B cell (primary cell): Measurements from ENCODE around the gene SLC16A6. TPM values are rescaled to one million over a fixed set of nuclear protein-coding genes. Genes with fewer than 3 reads are reported as not detected.
"Not testable (repeated sequence)": the region's sequence is repeated elsewhere in the genome, so short reads cannot be mapped to it uniquely, and the experiment has no call there.

ENCODE experiments used
- ATAC-seq: fragments of 200-7000 bp; cut with Tn5 transposase; one replicate; pipeline ENCODE4 v1.10.0; 2021; ENCODE audit warnings: low read depth, mild to moderate bottlenecking, moderate number of reproducible peaks, moderate library complexity
- CTCF ChIA-PET: fragments of 350-600 bp; sonication (Branson Sonifier 250); formaldehyde crosslinking; loops from one replicate; lab custom pipeline; 2021; ENCODE audit warnings: antibody characterized with exemption, inconsistent platforms; lab: Charles Lee
- POLR2A ChIA-PET: fragments of 350-600 bp; sonication (Branson Sonifier 250); formaldehyde crosslinking; loops from one replicate; lab custom pipeline; 2021; ENCODE audit warnings: antibody characterized with exemption; lab: Charles Lee
- DNase-seq: peaks from one replicate; pipeline ENCODE4 v3.0.0; 2013
- H2AFZ ChIP-seq: 2 replicates; pipeline ENCODE4 v1.6.1; 2012; ENCODE audit warnings: mild to moderate bottlenecking, low read depth, low read length; ENCODE audit not compliant: insufficient read depth, poor library complexity, severe bottlenecking
- H3K27ac ChIP-seq, 2 donors: 1 replicate in 1 of 2; 2 replicates in 1 of 2; pipeline ENCODE4 v1.5.1; 2012 to 2013; ENCODE audit warnings: low read length in 2 of 2, mild to moderate bottlenecking in 2 of 2, moderate library complexity in 1 of 2
- H3K27me3 ChIP-seq, 4 experiments: fragments of 200-600 bp in 1 of 4; sonication (generic) in 1 of 4; replicated peaks in 1 of 4; 1 replicate in 2 of 4; 2 replicates in 2 of 4; pipeline versions ENCODE4 v1.6.1 to v1.7.0; 2013 to 2016; ENCODE audit warnings: low read length in 3 of 4, mild to moderate bottlenecking in 2 of 4, mixed read lengths in 1 of 4, moderate library complexity in 1 of 4; ENCODE audit not compliant: insufficient read depth in 4 of 4, control insufficient read depth in 3 of 4; ENCODE audit errors: control extremely low read depth in 1 of 4
- H3K36me3 ChIP-seq, 2 experiments: replicated peaks in 1 of 2; 1 replicate in 1 of 2; 2 replicates in 1 of 2; pipeline versions ENCODE4 v1.6.1 to v1.7.1; 2013; ENCODE audit warnings: low read length in 1 of 2; ENCODE audit not compliant: insufficient read depth in 2 of 2, control insufficient read depth in 1 of 2; ENCODE audit errors: control extremely low read depth in 1 of 2, extremely low read depth in 1 of 2
- H3K4me1 ChIP-seq, 2 donors: fragments of 200-600 bp in 1 of 2; sonication (generic) in 1 of 2; 1 replicate in 1 of 2; 2 replicates in 1 of 2; pipeline versions ENCODE4 v1.5.1 to v1.6.1; 2013 to 2017; ENCODE audit warnings: low read length in 2 of 2; ENCODE audit not compliant: control insufficient read depth in 2 of 2, insufficient read depth in 2 of 2
- H3K4me2 ChIP-seq: replicated peaks from 2 replicates; pipeline ENCODE3; 2012; ENCODE audit warnings: mild to moderate bottlenecking, low read depth, low read length; ENCODE audit not compliant: poor library complexity, severe bottlenecking
- H3K4me3 ChIP-seq, 5 experiments: fragments of 200-600 bp in 1 of 5; sonication (generic) in 1 of 5; 1 replicate in 3 of 5; 2 replicates in 2 of 5; pipeline versions ENCODE4 v1.5.1 to v1.7.0; 2011 to 2016; ENCODE audit warnings: low read length in 4 of 5, mild to moderate bottlenecking in 4 of 5, low read depth in 2 of 5, control low read depth in 1 of 5, moderate library complexity in 1 of 5; ENCODE audit not compliant: insufficient read depth in 1 of 5; ENCODE audit errors: control extremely low read depth in 1 of 5, extremely low read depth in 1 of 5
- H3K79me2 ChIP-seq: fragments of 200-600 bp; sonication (generic); one replicate; pipeline ENCODE4 v1.6.0; 2016; ENCODE audit warnings: low read length; ENCODE audit not compliant: control insufficient read depth, insufficient read depth
- H3K9ac ChIP-seq: fragments of 200-600 bp; sonication (generic); 2 replicates; pipeline ENCODE4 v1.6.1; 2017; ENCODE audit warnings: mild to moderate bottlenecking, low read length, moderate library complexity
- H3K9me3 ChIP-seq, 3 donors: one replicate each; pipeline versions ENCODE4 v1.6.1 to v1.7.1; 2013; ENCODE audit warnings: low read length in 2 of 3; ENCODE audit not compliant: control insufficient read depth in 2 of 3, insufficient read depth in 1 of 3; ENCODE audit errors: control extremely low read depth in 1 of 3
- H4K20me1 ChIP-seq: 2 replicates; pipeline ENCODE4 v1.6.0; 2012; ENCODE audit warnings: mild to moderate bottlenecking, low read length; ENCODE audit not compliant: insufficient read depth, control insufficient read depth, poor library complexity, severe bottlenecking
- H3K27ac Mint-ChIP-seq: one replicate; pipeline ENCODE4 v1.8.0; 2021; ENCODE audit warnings: mixed read lengths
- H3K27me3 Mint-ChIP-seq: one replicate; pipeline ENCODE4 v1.8.0; 2021; ENCODE audit warnings: mixed read lengths
- H3K4me1 Mint-ChIP-seq: one replicate; pipeline ENCODE4 v1.8.0; 2021; ENCODE audit warnings: mixed read lengths
- H3K4me3 Mint-ChIP-seq: one replicate; pipeline ENCODE4 v1.8.0; 2021; ENCODE audit warnings: mixed read lengths
- H3K9me3 Mint-ChIP-seq: one replicate; pipeline ENCODE4 v1.8.0; 2022; ENCODE audit warnings: mixed read lengths; ENCODE audit not compliant: insufficient read depth
- CTCF ChIP-seq: fragments of 200-600 bp; IDR thresholded peaks from one replicate; pipeline ENCODE4 v1.8.0; 2022; ENCODE audit warnings: antibody characterized with exemption, mild to moderate bottlenecking
- EZH2 ChIP-seq: IDR thresholded peaks from 2 replicates; pipeline ENCODE4 v1.6.1; 2012; ENCODE audit warnings: borderline replicate concordance, low read depth, mild to moderate bottlenecking, moderate library complexity, low read length; ENCODE audit not compliant: insufficient read depth, poor library complexity, severe bottlenecking
- WGBS: methylation state at CpG from one replicate; pipeline ENCODE4 v1.1.5; 2013; ENCODE audit warnings: missing lambda C conversion rate; ENCODE audit not compliant: insufficient coverage; 5-methylcytosine and 5-hydroxymethylcytosine counted together
- intact Hi-C: fragments of 100-400 bp; cut with micrococcal nuclease; formaldehyde crosslinking; loops from one replicate; pipeline ENCODE4 v1.10.0; 2022
- polyA plus RNA-seq: library from polyadenylated mRNA; depleted of rRNA; stranded (reverse); fragments of >200 nt; gene quantifications from 2 replicates; pipeline ENCODE4 v1.2.3, GENCODE V29; 2012
- total RNA-seq, 2 donors: library from RNA; stranded (reverse); fragments of 120-200 nt in 1 of 2; gene quantifications; 1 replicate in 1 of 2; 2 replicates in 1 of 2; pipeline versions ENCODE4 v1.2.3 to v1.2.4, GENCODE V29; 2013 to 2022

SLC16A6 gene
- total and polyA plus RNA-seq, 2 donors (not counting 1 experiment from before 2014, with no cell fraction given), result 1.1 to 3.8 TPM

DNA sequence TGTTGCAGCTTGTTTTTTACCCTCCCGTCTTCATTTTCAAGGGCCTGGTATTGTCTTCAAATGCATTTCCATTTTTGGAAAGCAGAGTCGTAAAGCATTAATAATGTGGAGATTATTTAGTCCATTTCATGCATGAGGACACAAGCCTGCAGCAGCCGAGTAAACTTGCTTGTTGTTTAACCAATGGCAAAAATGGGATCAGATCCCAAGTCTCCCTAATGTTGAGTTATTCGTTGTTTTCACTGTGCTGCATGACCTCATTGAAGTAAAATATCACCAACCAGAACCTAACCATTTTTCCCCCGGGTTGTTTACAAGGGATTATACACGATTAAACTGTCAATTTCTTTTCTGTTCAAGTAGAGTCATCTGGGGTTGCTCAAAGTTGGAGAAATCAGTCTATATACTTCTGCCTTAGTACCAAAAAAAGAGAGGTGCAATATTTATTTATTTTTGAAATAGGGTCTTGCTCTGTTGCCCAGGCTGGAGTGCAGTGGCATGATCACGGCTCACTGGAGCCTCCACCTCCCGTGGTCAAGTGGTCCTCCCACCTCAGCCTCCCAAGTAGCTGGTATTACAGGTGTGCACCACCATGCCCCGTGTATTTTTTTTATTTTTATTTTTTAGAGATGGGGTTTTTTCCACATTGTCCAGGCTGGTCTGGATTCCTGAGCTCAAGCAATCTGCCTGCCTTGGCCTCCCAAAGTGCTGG lies 30.7 kb downstream of the SLC16A6 start:
- no peak overlapping the region for H3K27ac ChIP-seq
- WGBS, result 100% methylated on average over 1 of the region's 9 CpGs
- no peak for DNase-seq
- no peaks in the 10 kb centered on the region for H3K36me3 ChIP-seq
- no peaks in the 10 kb centered on the region for H3K27me3 ChIP-seq
- peaks cover 5% of the 10 kb centered on the region for H3K79me2 ChIP-seq
- H3K9ac ChIP-seq, result no peak overlapping the region
- ChIA-PET POLR2A (interaction anchor here (0.9 to 2.3 kb wide), 5 partner anchors 12 to 78 kb away, joined by 3 to 11 read pairs (median 3); partner anchors contain the start of gene AMZ2), CTCF (interaction anchor here (0.8 to 8.7 kb wide), 9 partner anchors 12 to 178 kb away, joined by 3 to 126 read pairs (median 4); no protein-coding TSS in a partner anchor)
- no peak overlapping the region for H2AFZ ChIP-seq
- intact Hi-C loops, result no loop called here
- no peaks in the 10 kb centered on the region for H3K9me3 ChIP-seq
- no peak overlapping the region for H3K4me2 ChIP-seq
- H3K4me1 ChIP-seq, result peaks cover 51 to 62% of the 10 kb centered on the region in 2 donors
- no peak overlapping the region for H3K4me3 ChIP-seq
- no peak for ATAC-seq
- Mint-ChIP-seq H3K4me1 (peaks cover 58% of the 10 kb centered on the region), H3K27ac (peak overlapping the region; percentile 83), H3K4me3 (peak overlapping the region; percentile 75), H3K9me3 (no peaks in the 10 kb centered on the region), H3K27me3 (no peaks in the 10 kb centered on the region)
- no peak for TF ChIP-seq CTCF
- no peak for TF ChIP-seq EZH2
- H4K20me1 ChIP-seq, result no peaks in the 10 kb centered on the region

DNA sequence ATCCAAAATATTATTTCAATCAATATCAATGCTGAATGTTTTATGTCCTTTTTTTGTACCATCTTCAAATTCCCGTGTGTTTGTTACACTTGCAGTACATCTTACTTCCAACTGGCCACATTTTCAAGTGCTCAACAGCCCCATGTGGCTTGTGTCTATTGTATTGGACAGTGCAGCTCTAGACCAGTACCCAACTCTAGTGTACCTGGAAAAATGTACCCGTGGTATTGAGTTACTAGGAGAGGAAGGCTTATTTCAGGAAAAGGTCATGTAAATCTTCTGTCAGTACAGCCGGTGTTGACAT lies 31.3 kb downstream of the SLC16A6 start:
- not testable (repeated sequence) for H3K27me3 ChIP-seq, H3K9me3 Mint-ChIP-seq, H3K9me3 ChIP-seq, H3K4me3 ChIP-seq, H3K36me3 ChIP-seq, ATAC-seq, DNase-seq, H3K79me2 ChIP-seq, H3K9ac ChIP-seq, H2AFZ ChIP-seq, H3K27me3 Mint-ChIP-seq, H4K20me1 ChIP-seq
- peak overlapping the region; percentile 75 for H3K4me3 Mint-ChIP-seq
- Histone ChIP-seq H3K4me1 (peaks cover 58 to 68% of the 10 kb centered on the region in 2 donors), H3K4me2 (peak overlapping the region; percentile 34), H3K27ac (peak overlapping the region in 1 of 2 donors; percentile 52)
- peak overlapping the region; percentile 83 for H3K27ac Mint-ChIP-seq
- WGBS, result no CpG with 5 or more reads among the region's 3 CpGs
- POLR2A ChIA-PET, result interaction anchor here (0.9 to 2.3 kb wide), 7 partner anchors 11 to 78 kb away, joined by 3 to 11 read pairs (median 4); partner anchors contain the start of gene AMZ2
- peaks cover 64% of the 10 kb centered on the region for H3K4me1 Mint-ChIP-seq
- intact Hi-C loops, result loop anchor here (1.0 kb wide), 1 partner anchor 140 kb away; no protein-coding TSS in a partner anchor
- CTCF ChIA-PET, result interaction anchor here (0.8 to 8.7 kb wide), 9 partner anchors 12 to 196 kb away, joined by 3 to 126 read pairs (median 4); partner anchors contain the start of gene AMZ2

DNA sequence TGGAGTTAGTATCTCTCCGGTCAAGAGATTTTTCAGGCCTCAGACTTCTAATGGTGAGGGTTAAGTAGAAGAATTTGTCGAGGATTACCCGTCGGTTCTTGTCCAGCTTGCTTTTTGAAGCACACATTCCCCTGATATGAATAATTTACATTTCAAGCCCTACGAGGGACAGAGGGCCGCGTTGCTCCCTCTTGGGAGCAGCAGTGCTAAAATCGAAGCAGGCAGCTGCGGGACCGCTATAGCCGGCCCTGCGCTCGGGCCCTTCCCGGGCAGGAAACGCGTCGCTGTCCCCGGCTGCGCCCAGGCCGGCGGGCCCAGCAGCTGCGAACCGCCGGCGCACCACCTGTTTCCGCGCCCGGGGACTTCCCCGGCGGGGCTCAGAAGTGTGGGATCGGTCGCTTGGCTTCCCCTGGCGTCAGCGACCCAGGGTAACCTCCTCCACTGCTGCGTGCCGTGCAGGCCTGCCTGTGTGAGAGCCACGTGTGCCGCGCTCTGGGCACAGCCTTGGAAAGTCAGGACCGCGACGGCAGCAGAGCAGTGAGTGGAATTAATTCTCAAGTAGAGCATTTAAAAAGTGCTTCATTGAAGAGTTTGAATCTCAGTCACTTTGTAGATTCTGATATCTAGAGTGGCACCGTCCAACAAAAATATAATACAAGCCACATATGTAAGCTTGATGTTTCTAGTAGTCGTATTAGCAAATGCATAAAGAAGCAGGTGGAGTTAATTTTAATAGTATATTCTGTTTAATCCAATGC lies 31.9 kb downstream of the SLC16A6 start:
- H3K9me3 ChIP-seq, H3K27me3 Mint-ChIP-seq, H3K36me3 ChIP-seq, H2AFZ ChIP-seq, H4K20me1 ChIP-seq, H3K79me2 ChIP-seq, H3K9me3 Mint-ChIP-seq, H3K27me3 ChIP-seq: not testable (repeated sequence)
- Histone ChIP-seq H3K9ac (peak overlapping the region; percentile 34), H3K4me2 (peak overlapping the region; percentile 63), H3K4me3 (peak overlapping the region in 4 of 5 experiments; percentile 14 to 35 (median 29)), H3K4me1 (peaks cover 63 to 71% of the 10 kb centered on the region in 2 donors), H3K27ac (peak overlapping the region; percentile 84 to 92)
- Mint-ChIP-seq H3K4me1 (peaks cover 69% of the 10 kb centered on the region), H3K4me3 (peak overlapping the region; percentile 67), H3K27ac (peak overlapping the region; percentile 87)
- ChIA-PET POLR2A (interaction anchor here (0.9 to 2.3 kb wide), 8 partner anchors 11 to 81 kb away, joined by 3 to 11 read pairs (median 4); partner anchors contain the start of gene AMZ2), CTCF (interaction anchor here (0.7 to 8.7 kb wide), 10 partner anchors 11 to 196 kb away, joined by 3 to 126 read pairs (median 5); partner anchors contain the start of gene AMZ2)
- peak; percentile 89 for ATAC-seq
- intact Hi-C loops, result loop anchor here (1.0 kb wide), 2 partner anchors 12 to 140 kb away; no protein-coding TSS in a partner anchor
- DNase-seq, result peak; percentile 91
- WGBS, result 0% methylated on average over 13 of the region's 44 CpGs
